Measurements from ENCODE around the gene CNIH2. TPM values are rescaled to one million over a fixed set of nuclear protein-coding genes. Genes with fewer than 3 reads are reported as not detected.
A peak's percentile ranks its signal among the peaks of the same experiment; 100 is the strongest.

Gene CNIH2
- total RNA-seq: 1 to 10 TPM in 1 of 2 experiments, under 1 TPM in 1; 0.96 to 2.0 TPM

GRCh38 chr11:66277471-66278362, at the start of gene CNIH2:
Gene CNIH2 (plus strand): TSS chr11:66278175. CDS start chr11:66278457, 282 bp downstream.
- peaks cover 18% of the 10 kb centered on the region for H3K4me1 Mint-ChIP-seq (ENCODE audit: low read depth)
- POLR2A ChIA-PET: interaction anchor here (1.0 to 7.8 kb wide), 3 partner anchors 7 to 19 kb away, joined by 3 to 76 read pairs (median 5); partner anchors contain the start of gene RAB1B
- H3K27me3 Mint-ChIP-seq: peaks cover 1% of the 10 kb centered on the region
- intact Hi-C loops (cut with micrococcal nuclease): no loop called here
- DNase-seq (peak; percentile 33), ATAC-seq (peak; percentile 29)
- no peaks in the 10 kb centered on the region for H3K9me3 Mint-ChIP-seq
- TF ChIP-seq CTCF (IDR thresholded peaks at IDR 0.05): no peak
- peak within 1 kb of the TSS; percentile 61 for H3K4me3 Mint-ChIP-seq
- CTCF ChIA-PET: interaction anchor here (0.5 kb wide), 1 partner anchor 1589 kb away, joined by 3 read pairs; no protein-coding TSS in a partner anchor
- H3K27ac Mint-ChIP-seq: no peak within 1 kb of the TSS
- H3K36me3 Mint-ChIP-seq (ENCODE audit: low read depth): peaks cover 28% of the 10 kb centered on the region

- no peak for TF ChIP-seq CTCF (IDR thresholded peaks at IDR 0.05)
- H3K27me3 Mint-ChIP-seq: no peaks in the 10 kb centered on the region
- H3K4me1 Mint-ChIP-seq (ENCODE audit: low read depth): peaks cover 5% of the 10 kb centered on the region
- intact Hi-C loops (cut with micrococcal nuclease): no loop called here
- POLR2A ChIA-PET: no interaction called here
- no peak for ATAC-seq
- peaks cover 15% of the 10 kb centered on the region for H3K36me3 Mint-ChIP-seq (ENCODE audit: low read depth)
- H3K9me3 Mint-ChIP-seq: no peaks in the 10 kb centered on the region
- H3K27ac Mint-ChIP-seq: peak overlapping the region; percentile 38
- no peak overlapping the region for H3K4me3 Mint-ChIP-seq
- no peak for DNase-seq
- CTCF ChIA-PET: no interaction called here
Observed at GRCh38 chr11:66228521-66228920, 49.5 kb upstream of the CNIH2 start.

GRCh38 chr11:66230156-66230555, 47.8 kb upstream of the CNIH2 start:
- Mint-ChIP-seq H3K4me1 (ENCODE audit: low read depth) (peaks cover 5% of the 10 kb centered on the region), H3K9me3 (no peaks in the 10 kb centered on the region), H3K36me3 (ENCODE audit: low read depth) (peaks cover 15% of the 10 kb centered on the region), H3K4me3 (no peak overlapping the region), H3K27ac (no peak overlapping the region), H3K27me3 (no peaks in the 10 kb centered on the region)
- ATAC-seq (no peak), DNase-seq (no peak)
- ChIA-PET POLR2A (no interaction called here), CTCF (no interaction called here)
- intact Hi-C loops (cut with micrococcal nuclease): no loop called here
- TF ChIP-seq CTCF (IDR thresholded peaks at IDR 0.05): no peak

DNA sequence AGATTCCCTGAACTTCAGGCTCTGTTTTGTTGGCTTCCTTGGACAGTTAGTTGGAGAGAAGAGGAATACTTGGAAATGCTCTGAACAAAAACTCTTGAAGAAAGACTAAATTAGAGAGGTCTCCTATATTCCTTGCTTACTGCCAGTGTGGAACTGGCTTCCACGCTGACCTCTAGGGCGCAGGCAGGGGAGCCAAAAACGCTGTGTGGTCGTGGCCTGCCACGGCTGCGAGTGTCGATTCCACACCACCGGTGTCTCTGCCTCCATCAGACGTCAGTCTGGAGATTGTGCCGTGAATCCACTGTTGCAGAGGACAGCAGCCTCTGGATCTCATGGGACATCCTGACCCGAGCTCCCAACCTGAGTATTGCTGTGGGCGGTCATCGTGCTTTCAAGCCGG, 47.0 kb upstream of the CNIH2 start:
- Mint-ChIP-seq H3K27ac (no peak overlapping the region), H3K9me3 (no peaks in the 10 kb centered on the region), H3K36me3 (ENCODE audit: low read depth) (peaks cover 22% of the 10 kb centered on the region), H3K4me1 (ENCODE audit: low read depth) (peaks cover 5% of the 10 kb centered on the region), H3K4me3 (no peak overlapping the region), H3K27me3 (no peaks in the 10 kb centered on the region)
- POLR2A ChIA-PET: no interaction called here
- CTCF ChIA-PET: no interaction called here
- DNase-seq (no peak), ATAC-seq (no peak)
- no peak for TF ChIP-seq CTCF (IDR thresholded peaks at IDR 0.05)
- intact Hi-C loops (cut with micrococcal nuclease): no loop called here

DNA sequence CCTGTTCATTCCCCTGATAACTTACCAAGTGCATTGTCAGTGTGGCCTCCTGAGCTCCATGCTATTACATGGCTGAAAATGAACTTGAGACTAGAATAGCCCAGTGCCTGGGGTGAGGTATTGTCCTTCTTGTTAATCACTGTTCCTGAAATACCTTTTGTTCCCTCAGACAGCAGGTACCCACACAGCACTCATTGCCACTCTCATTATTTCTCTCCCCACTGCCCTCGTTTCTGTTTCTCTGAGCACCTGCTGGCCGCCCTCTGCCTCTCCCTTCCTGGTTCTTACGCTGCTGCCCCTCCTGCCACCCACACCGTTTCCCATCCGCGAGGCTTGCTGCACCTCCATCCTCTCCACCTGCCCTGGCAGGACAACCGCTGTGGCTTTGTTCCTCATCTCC, 46.4 kb upstream of the CNIH2 start:
- peaks cover 22% of the 10 kb centered on the region for H3K36me3 Mint-ChIP-seq (ENCODE audit: low read depth)
- ATAC-seq: no peak
- H3K4me1 Mint-ChIP-seq (ENCODE audit: low read depth): peaks cover 1% of the 10 kb centered on the region
- H3K27me3 Mint-ChIP-seq: no peaks in the 10 kb centered on the region
- intact Hi-C loops (cut with micrococcal nuclease): no loop called here
- no peak for DNase-seq
- ChIA-PET POLR2A (no interaction called here), CTCF (no interaction called here)
- H3K9me3 Mint-ChIP-seq: no peaks in the 10 kb centered on the region
- no peak overlapping the region for H3K4me3 Mint-ChIP-seq
- peak overlapping the region; percentile 39 for H3K27ac Mint-ChIP-seq
- no peak for TF ChIP-seq CTCF (IDR thresholded peaks at IDR 0.05)

Data from activated CD8-positive, alpha-beta T cell treated with anti-CD3 and anti-CD28 coated beads for 36 hours (primary cell).